GM21737 (cell line): ENCODE results near the gene ALDH4A1.
"Not testable (repeated sequence)": the region's sequence is repeated elsewhere in the genome, so short reads cannot be mapped to it uniquely, and the experiment has no call there.

Experiments used
- ATAC-seq: cut with Tn5 transposase; IDR thresholded peaks from one replicate; pipeline ENCODE4 v1.9.1; 2021; ENCODE audit warnings: mild to moderate bottlenecking, moderate library complexity; ENCODE audit not compliant: unreplicated experiment

ALDH4A1 gene

DNA sequence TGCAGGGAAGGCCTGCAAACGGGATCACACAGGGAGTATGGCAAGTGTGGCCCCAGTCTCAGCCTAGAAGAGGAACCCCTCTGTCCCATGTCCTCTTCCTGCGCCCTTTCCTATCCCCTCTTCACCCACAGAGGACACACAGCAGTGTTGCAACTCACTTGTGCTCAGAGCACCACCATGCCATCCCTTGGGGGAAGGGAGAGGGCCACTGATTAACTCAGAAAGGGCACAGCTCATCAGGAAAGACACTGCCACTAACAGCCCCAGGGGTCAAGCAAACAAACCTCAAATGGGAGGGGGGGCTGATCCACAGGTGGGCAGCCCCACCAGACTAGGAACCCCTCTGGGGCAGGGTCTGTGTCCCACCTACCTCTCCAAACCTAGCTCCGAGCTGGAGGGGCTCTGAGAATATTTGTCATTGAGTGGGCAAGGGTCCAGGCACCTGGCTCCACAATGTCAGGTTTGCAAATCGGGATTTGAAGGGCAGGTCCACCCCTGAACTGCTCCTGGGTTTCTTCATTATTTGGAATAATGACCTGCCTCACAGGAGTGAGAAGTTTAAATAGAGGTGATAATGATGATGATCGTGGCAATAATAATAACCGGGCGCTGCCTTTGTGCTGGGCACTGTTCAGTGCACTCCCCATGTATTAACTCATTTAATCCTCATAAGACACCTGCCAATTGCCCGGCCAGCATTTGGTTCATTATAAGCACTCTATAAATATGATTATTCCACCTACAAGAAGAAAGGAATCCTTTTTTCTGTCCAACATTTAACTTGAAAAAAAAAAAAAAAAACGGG lies 1.0 kb downstream of the ALDH4A1 start:
- no peak for ATAC-seq

DNA sequence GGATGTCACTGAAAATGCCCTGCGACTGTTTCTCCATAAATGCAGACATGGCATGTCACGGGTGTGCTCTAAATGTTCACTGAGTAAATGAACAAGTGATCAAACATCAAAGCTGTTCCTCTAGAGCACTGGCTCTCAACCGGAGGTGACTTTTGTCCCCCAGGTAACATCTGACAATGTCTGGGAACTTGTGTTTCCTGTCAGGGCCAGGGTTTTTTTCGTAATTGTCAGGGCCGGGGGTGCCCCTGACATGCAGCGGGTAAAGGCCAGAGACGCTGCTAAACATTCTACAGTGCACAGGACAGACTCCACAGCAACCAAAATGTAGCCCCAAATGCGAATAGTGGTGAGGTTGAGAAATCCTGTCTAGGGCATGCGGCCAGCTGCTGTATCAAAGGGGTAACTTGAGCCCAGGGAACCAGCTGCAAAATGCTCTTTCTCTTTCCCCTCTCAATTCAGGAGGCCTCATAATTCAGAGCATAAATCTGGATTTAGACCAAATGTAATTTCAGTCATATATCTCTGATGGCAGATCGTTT lies 2.0 kb downstream of the ALDH4A1 start:
- ATAC-seq = no peak

DNA sequence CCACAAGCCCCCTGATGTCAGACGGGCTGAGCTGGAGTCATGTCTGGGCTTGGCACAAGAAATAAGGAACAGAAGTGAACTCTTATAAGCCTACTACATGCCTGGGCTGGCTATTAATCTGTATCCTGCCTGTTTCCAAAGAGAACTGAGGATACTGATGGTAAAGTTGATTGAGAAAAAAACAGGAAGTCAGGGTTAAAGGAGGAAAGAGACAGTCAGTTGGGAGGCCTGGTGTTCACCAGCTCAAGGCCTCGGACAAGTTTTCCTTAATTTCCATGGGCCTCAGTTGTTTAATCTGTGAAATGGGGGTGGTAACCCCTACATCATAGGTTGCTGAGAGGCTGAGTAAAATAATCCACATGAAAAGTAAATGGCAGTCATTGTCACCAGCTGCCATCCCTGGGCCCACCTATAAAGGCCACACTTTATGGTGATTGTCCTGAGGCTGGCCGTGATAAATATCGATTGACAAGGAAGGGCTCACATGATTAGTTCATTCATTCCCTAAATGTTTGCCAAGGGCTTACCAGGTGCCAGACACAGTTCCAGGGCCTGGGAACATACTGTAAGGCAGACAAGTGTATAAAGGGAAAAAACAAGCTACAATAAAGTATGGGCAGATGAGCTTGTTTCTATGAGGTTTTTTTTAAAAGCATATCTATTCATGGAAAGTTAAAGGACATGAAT lies 2.8 kb downstream of the ALDH4A1 start:
- ATAC-seq = no peak

DNA sequence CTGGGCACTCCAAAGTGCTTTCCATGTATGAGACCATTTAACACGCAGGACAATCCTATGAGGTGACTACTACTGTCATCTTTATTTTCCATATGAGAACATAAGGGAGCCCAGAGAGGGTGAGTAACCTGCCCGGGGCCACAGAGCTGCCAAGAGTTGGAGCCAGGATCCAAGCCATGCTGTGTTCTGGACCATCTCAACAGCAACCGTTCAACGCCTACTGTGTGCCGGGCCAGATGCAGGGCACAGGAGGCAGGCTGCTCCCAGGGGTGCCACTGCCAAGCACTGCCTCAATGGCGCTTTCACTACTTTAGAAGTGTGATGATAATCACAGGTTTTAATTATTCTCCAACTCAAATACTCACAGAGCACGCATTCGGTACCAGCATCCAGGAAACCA lies 3.8 kb downstream of the ALDH4A1 start:
- no peak for ATAC-seq

DNA sequence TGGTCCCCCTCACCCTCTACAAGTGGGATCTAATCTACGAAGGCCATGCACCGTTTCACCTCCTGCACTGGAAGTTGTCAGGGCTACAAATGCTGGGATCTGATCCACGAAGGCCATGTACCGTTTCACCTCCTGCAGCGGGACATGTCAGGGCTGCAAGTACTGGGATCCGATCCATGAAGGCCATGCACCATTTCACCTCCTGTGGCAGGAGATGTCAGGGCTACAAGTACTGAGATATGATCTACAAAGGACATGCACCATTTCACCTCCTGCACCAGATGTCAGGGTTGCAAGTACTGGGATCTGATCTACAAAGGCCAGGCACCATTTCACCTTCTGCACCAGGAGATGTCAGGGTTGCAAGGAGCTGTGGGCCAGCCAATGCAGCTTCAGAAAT lies 7.0 kb downstream of the ALDH4A1 start:
- ATAC-seq = no peak

DNA sequence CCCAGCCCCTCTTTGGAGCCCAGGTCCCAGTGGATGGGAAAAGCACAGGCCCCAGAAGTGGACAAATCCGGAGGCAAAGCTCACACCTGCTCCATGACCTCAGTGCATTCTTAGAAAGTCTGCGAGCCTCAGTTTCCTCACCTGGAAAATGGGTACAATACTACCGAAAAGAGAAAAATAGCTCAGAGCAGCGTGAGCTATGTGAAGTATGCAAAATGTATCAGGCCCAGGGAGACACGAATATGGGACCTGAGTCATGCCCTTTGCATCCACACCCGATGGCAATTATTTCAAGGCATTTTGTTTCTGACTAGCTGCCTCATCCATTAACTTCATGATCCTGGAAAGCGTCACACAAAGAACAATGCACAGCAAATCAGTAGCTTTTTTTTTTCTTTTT lies 9.2 kb downstream of the ALDH4A1 start:
- ATAC-seq = no peak

DNA sequence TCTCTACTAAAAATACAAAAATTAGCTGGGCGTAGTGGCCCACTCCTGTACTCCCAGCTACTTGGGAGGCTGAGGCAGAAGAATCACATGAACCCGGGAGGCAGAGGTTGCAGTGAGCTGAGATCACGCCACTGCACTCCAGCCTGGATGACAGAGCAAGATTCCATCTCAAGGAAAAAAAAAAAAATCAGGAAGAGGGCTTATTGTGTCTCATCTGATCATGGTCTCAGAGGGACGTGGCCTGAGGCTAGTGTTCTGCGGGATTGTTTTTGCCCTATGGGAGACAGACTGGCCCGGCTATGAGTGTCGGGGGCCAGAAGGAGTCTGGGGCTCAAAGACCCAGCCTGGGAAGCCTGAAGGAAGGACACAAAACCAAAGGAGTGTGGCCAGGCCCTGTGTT lies 10.5 kb downstream of the ALDH4A1 start:
- not testable (repeated sequence) for ATAC-seq

DNA sequence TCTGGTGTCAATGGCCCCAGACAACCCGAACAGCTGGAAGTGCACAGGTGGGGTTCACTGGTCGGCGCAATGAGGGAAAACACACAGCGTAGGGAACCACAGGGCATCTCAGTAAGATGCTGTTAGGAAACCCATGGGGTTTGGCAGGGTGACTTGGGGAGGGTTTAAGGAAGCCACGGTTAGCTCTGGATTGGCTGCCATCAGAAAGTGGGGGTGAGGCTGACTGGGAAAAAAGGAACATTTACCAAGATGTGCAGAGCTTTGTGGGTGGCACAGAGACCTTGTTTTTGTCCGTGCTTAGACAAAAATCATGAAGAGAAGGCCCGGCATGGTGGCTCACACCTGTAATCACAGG lies 11.0 kb downstream of the ALDH4A1 start:
- no peak for ATAC-seq

DNA sequence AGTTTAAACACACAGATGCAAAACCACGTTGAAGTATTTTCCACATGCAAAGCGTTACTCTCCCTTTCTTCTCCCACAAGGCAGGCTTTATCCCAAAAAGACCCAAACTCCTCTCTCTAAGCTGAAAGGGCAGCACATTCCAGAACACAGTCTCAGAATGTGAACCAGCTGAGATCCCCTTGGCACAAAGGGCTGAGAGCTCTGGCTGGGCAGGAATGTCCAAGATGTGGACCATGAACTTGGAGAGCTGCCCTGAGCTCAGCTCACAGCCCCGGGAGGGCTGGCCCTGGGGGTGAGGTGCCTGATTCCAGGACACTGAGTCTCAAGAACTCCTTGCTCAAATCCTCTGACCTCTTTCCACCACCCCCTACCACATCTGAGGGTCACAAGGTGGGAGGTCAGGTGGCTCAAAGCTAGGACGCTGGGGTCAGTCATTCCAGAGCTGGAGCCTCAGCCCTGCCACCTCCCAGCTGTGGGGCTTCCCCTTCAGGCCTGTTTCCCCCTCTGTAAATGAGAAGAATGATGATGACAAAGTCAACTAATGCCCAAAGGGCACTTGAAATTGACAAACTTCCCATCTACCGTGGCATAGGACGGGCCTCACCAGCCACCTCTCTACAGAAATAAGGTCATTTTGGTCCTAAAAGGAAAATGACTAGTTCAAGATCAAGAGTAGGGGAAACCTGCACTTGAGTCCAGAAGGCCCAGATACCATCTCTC lies 11.5 kb downstream of the ALDH4A1 start:
- no peak for ATAC-seq

DNA sequence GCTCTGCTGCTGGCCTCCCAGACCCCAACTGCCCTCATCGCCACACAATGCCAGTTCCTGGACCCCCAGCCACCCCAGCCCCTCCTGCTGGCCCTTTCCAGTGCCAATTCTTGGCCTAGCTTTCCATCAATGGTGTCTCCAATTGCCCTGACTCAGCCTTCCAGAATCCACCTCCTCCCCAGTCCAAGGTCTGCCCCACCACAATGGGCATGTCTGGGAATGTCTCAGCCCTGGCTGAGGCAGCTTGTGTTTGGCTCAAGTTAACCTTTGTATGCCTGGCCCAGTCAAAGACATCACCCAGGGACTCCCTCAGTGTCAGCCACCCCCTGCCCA lies 16.4 kb downstream of the ALDH4A1 start:
- no peak for ATAC-seq

DNA sequence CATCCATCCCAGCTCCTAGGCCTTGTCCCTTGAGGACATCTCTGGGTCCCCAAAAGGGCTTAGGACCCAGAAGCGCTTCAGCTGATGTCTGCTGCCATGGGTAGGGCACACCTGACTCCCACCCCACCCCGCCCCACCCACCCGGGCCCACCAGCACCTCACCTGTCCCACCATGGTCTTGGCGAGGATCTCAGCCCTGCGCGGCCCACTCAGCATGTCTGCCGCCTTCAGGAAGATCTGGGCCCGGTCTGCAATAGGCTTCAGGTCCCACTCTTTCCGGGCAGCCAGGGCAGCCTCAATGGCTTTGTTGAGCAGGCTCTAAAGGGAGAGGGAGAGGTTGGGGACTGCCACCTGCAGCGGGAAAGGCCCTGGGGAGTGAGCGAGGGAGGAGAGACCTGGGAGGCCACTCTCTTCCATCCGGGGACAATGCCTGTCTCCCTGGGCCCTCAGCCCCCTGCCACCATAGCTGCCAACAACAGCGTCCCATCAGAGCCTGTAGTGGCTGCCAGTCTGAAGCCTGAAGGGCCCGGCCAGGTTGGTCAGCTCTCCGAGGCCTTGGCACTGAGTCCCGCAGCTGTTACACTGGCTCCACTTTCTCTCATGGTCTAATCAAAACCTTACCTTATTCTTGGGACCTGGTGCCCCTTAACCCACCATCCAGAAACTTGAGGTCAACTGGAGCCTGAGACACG lies 16.9 kb downstream of the ALDH4A1 start:
- ATAC-seq = no peak

DNA sequence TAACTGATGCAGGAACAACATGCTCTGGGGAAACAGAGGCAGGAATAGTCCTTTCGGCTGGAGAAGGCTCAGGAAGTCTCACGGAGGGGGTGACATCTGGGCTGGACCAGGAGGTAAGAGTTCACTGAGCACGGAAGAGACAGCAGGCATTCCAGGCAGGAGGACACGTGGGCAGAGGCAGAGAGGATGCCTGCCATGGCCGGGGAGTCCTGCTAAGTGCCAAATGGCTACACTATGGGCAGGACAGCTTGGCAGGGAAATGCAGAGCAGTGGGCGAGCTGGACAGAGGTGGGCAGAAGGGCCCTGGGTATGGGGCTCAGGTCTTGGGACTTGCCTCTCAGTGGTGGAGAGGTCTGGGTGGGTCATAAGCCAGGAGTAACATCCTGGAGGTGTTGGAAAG lies 17.6 kb downstream of the ALDH4A1 start:
- no peak for ATAC-seq

DNA sequence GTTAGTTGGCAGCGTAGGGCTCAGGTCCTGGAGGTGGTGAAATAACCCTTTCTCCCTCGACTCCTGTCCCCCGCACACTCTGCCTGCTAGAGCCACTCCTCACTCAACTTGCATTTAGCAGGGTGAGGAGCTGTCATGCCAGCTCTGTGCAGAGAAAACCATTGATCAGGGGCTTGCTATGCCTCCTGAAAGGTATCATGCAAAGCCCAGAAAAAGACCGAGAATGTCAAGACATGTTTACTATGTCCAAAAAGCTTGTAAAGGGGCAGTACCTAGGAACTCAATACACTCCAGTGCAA lies 18.0 kb downstream of the ALDH4A1 start:
- ATAC-seq = no peak

DNA sequence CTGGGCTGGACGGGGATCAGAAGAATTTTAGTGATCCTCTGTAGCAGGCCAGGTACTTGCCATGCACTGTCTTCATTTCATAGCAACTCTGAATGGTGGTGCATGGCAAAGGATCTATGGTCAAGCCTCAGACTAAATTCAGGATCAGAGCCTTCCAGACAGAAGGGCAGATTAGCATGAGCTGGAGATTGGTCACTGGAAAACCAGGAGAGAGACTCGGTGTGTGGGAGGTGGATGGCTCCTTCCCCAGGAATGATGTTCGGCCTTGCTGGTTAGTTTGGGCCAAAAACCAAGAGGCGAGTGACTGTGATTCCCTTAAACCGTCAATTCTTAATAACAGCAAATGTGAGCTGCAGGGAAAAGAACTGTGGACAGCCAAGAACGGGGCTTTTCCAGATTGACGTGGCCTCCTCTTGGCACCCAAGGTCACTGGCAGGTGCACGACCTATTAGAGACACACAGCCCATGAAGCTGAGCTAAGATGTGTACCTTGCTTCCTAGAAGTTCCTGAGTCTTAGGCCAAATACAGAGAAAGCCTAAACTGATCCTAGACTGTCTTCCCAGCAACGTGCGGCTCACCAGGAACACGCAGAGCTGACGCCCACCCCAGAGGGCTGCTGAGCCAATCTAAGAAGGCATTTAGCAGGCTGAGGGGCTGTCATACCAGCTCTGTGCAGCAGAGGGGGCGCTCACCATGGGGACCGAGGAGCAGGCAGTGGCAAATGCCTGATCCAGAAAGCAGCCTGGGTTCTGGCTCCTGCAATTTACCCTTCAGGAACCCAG lies 18.5 kb downstream of the ALDH4A1 start:
- no peak for ATAC-seq

DNA sequence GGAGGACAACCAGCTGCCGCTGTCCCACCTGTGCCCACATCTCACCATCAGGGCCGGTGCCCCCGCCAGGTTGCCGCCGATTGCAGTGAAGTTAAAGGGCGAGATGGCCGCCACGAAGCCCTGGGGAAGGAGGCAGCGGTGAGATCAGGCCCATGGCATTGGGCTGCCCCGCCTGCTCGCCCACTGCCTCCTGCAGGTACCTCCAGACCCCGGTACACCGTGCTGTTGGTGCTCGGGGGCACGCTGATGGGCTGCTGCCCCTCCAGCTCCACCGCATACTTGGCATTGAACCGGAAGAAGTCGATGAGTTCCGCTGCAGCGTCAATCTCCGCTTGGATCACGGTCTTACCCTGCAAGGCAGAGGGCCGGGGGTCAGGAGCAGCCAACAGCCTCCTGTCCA lies 19.3 kb downstream of the ALDH4A1 start:
- ATAC-seq = no peak

DNA sequence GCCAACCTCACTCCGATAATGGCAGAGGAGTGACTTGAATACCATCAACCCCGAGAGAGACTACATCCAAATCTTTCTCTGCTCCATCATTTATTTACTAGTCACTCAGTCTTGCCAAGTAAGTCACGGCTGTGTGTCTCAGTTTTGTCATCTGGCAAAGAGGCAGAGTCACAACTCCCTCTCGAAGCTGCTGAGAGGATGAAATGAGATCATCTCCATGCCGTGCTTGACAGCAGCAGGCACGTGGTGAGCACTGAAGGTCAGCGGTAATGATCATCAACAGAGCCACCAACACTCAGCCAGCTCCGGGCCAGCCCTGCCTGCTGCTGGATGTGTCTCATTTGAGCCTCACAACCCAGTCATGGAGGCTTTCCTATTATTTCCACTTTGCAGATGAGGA lies 19.9 kb downstream of the ALDH4A1 start:
- no peak for ATAC-seq

DNA sequence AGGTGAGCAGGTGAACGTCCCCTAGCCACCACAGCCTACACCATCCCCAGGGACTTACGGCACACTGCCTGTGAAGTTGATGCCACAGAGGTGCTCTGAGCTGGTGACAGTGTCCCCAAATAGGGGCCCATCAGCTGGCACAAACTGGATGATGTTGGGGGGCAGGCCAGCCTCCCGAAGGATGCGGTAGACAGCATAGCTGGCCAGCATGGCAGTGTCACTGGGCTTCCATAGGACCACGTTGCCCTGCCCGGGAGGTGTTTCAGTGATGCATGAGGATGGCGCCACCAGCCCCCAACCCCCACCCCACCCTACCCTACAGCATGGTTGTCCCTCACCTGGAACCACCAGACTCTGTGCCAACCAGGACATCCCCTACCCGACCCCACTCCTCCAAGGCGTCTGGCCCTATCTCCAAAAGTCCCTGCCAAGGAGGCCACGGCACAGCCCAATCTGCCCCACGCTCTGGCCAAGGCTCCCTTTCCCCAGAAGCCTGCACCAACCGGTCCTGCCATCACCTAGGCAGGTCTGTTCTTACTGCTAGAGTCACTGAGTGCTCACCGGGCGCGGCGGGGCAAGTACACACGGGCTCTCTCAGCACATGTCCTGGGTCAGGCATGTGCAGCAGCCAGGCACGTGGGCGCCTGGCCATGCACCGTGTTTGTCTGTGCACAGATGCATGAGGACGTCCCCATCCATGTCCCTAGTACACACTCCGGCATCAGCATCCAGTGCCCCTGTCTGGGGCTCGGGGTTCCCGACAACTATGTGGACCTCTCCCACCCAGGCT lies 20.5 kb downstream of the ALDH4A1 start:
- ATAC-seq = no peak

DNA sequence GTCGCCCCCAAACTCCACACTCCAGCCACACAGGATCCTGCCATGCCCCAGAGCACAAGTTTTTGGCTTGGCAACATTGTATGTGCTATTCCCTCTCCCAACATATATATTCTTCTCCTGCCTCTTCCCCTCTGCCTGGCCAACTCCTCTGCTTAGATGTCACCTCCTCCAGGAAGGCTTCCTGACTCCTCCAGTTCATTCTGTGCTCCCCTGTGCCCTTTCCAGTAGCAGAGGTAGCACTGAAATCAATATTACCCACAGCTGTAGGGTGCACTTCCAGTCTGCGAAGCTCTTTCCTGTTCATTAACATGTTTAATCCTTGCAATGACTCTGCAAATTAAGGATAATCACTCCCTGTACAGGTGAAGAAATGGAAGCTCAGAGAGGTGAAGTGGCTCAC lies 21.2 kb downstream of the ALDH4A1 start:
- no peak for ATAC-seq

DNA sequence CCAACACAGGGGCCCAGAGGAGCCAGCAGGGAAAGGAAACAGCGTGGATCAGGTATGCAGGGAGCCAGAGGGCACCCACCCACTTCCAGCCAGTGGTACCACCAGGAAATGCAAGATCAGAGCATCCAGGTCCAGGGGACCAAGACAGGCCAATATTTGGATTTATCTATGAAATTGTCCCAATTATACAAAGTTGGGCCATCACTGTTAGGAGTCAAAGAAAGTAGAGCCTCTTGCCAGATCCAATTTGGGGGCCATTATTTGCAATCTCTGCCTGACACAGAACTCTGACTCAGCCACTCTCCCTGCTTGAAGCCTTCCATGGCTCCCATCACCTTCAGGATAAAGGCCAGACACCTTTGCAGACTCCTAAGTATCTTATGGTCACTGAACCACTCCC lies 21.8 kb downstream of the ALDH4A1 start:
- no peak for ATAC-seq

DNA sequence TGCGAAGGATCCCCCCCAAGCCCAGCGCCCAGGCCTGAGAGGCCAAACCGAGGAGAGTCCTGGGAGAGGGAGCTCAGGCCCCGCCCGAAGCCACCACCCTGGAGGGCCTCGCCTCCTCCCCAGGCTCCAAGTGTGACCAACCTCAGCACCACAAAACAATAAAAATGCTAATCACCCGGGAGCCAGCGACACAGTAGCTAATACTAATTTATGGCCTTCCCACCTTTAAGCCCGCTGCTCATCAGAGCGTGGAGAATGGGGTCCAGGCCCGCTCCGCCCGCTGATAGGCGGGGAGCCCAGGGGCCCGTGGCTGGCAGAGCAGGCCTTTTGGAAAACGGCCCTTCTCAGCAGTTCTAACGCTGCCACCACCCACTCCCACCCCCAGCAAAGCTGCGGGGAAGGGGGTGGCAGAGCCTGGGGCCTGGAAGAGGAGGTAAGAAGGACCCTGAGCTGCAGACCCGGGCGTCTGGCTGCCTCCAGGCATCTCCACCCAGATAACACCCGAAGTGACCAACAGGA lies 22.5 kb downstream of the ALDH4A1 start:
- ATAC-seq = no peak
